ENCODE measurements around the gene CDKN2B. TPM values are rescaled to one million over a fixed set of nuclear protein-coding genes. Genes with fewer than 3 reads are reported as not detected.
A peak's percentile ranks its signal among the peaks of the same experiment; 100 is the strongest.

The CDKN2B gene
- total and polyA plus RNA-seq, 12 donors, result 1.1 to 5.2 (median 2.0) TPM

DNA sequence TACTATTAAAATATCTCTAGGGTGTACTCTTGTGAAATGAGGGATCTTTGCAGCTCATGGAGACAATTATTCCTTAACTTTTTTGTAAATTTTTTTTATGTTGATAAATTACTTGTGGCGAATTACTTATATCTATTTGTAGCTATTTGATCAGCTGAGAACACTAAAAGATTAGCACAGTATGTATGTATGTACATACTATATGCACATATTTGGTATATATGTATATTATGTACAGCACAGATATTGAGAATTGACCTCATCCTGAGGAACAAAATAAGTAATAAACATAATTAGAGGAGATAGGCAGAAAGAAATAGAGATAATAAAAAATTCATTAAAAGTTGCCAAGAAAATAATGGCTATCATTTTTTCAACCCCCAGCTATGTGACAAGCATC is 26.7 kb downstream of the CDKN2B start:
- ATAC-seq, result no peak
- no peak overlapping the region for H3K27ac ChIP-seq
- WGBS, 2 donors, result 44 to 61% methylated on average over 1 of the region's 1 CpG
- peaks cover 0 to 96% (median 93%) of the 10 kb centered on the region in 7 donors for H3K27me3 ChIP-seq
- H3K4me3 ChIP-seq, result no peak overlapping the region
- no peaks in the 10 kb centered on the region for H3K36me3 ChIP-seq
- no peak for DNase-seq
- no peaks in the 10 kb centered on the region for H3K9me3 ChIP-seq
- peaks cover 0 to 5% (median 0%) of the 10 kb centered on the region in 9 donors for H3K4me1 ChIP-seq
- TF ChIP-seq, protein P1, sequence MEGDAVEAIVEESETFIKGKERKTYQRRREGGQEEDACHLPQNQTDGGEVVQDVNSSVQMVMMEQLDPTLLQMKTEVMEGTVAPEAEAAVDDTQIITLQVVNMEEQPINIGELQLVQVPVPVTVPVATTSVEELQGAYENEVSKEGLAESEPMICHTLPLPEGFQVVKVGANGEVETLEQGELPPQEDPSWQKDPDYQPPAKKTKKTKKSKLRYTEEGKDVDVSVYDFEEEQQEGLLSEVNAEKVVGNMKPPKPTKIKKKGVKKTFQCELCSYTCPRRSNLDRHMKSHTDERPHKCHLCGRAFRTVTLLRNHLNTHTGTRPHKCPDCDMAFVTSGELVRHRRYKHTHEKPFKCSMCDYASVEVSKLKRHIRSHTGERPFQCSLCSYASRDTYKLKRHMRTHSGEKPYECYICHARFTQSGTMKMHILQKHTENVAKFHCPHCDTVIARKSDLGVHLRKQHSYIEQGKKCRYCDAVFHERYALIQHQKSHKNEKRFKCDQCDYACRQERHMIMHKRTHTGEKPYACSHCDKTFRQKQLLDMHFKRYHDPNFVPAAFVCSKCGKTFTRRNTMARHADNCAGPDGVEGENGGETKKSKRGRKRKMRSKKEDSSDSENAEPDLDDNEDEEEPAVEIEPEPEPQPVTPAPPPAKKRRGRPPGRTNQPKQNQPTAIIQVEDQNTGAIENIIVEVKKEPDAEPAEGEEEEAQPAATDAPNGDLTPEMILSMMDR (IDR thresholded peaks at IDR 0.05), result no peak
- intact Hi-C loops (cut with DNase I), result no loop called here

DNA sequence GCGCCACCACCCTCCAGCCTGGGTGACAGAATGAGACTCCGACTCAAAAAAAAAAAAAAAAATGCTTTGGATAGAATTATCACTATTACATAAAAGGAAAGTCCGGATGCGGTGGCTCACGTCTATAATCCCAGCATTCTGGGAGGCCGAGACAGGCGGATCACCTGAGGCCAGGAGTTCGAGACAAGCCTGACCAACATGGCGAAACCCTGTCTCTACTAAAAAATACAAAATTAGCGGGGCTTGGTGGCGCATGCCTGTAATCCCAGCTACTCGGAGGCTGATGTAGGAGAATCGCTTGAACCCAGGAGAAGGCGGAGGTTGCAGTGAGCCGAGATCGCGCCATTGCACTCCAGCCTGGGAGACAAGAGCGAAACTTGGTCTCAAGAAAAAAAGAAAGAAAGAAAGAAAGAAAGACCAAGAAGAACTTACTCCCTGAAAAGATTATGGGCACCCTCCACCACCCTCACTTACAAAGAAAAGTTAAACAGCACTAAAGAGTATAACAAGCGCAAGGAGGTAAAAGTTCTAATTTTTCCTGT is 32.7 kb downstream of the CDKN2B start:
- TF ChIP-seq, protein P1 (IDR thresholded peaks at IDR 0.05), result no peak
- intact Hi-C loops (cut with DNase I), result no loop called here
- DNase-seq (no peak), ATAC-seq (no peak)
- no peaks in the 10 kb centered on the region for H3K36me3 ChIP-seq
- H3K9me3 ChIP-seq, result no peaks in the 10 kb centered on the region
- H3K4me3 ChIP-seq, result no peak overlapping the region
- 18 to 24% methylated on average over 19 of the region's 19 CpGs for WGBS, 2 donors
- H3K4me1 ChIP-seq, result peaks cover 7 to 22% (median 17%) of the 10 kb centered on the region in 9 donors
- H3K27ac ChIP-seq, result no peak overlapping the region
- H3K27me3 ChIP-seq, result peaks cover 18 to 98% (median 97%) of the 10 kb centered on the region in 7 donors

DNA sequence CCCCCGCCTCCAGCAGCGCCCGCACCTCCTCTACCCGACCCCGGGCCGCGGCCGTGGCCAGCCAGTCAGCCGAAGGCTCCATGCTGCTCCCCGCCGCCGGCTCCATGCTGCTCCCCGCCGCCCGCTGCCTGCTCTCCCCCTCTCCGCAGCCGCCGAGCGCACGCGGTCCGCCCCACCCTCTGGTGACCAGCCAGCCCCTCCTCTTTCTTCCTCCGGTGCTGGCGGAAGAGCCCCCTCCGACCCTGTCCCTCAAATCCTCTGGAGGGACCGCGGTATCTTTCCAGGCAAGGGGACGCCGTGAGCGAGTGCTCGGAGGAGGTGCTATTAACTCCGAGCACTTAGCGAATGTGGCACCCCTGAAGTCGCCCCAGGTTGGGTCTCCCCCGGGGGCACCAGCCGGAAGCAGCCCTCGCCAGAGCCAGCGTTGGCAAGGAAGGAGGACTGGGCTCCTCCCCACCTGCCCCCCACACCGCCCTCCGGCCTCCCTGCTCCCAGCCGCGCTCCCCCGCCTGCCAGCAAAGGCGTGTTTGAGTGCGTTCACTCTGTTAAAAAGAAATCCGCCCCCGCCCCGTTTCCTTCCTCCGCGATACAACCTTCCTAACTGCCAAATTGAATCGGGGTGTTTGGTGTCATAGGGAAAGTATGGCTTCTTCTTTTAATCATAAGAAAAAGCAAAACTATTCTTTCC is 34.2 kb downstream of the CDKN2B start:
- Histone ChIP-seq H3K9me3 (no peaks in the 10 kb centered on the region), H3K27ac (no peak overlapping the region), H3K4me1 (peaks cover 9 to 33% (median 17%) of the 10 kb centered on the region in 9 donors), H3K36me3 (no peaks in the 10 kb centered on the region), H3K27me3 (peaks cover 33 to 100% (median 100%) of the 10 kb centered on the region in 7 donors), H3K4me3 (peak overlapping the region; percentile 24 to 53 (median 48))
- ATAC-seq (peak; percentile 46 to 78 (median 66)), DNase-seq (no peak)
- intact Hi-C loops (cut with DNase I), result no loop called here
- TF ChIP-seq, protein P1 (IDR thresholded peaks at IDR 0.05), result no peak
- WGBS, 2 donors, result 1% methylated on average over 51 of the region's 51 CpGs

DNA sequence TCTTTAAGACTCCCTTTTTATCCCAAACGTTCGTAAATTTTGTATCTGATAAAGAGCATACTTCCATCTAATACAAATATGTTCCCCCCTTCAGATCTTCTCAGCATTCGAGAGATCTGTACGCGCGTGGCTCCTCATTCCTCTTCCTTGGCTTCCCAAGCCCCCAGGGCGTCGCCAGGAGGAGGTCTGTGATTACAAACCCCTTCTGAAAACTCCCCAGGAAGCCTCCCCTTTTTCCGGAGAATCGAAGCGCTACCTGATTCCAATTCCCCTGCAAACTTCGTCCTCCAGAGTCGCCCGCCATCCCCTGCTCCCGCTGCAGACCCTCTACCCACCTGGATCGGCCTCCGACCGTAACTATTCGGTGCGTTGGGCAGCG is 34.8 kb downstream of the CDKN2B start:
- H3K27me3 ChIP-seq, result peaks cover 36 to 100% (median 100%) of the 10 kb centered on the region in 7 donors
- DNase-seq, result no peak
- H3K4me3 ChIP-seq, result peak overlapping the region; percentile 24 to 53 (median 48)
- intact Hi-C loops (cut with DNase I), result no loop called here
- H3K27ac ChIP-seq, result no peak overlapping the region
- H3K4me1 ChIP-seq, result peaks cover 9 to 33% (median 17%) of the 10 kb centered on the region in 9 donors
- no peaks in the 10 kb centered on the region for H3K36me3 ChIP-seq
- no peaks in the 10 kb centered on the region for H3K9me3 ChIP-seq
- TF ChIP-seq, protein P1 (IDR thresholded peaks at IDR 0.05), result no peak
- no peak for ATAC-seq
- WGBS, 2 donors, result 2% methylated on average over 21 of the region's 21 CpGs
